COLO668 (cell line): ENCODE results near the gene SEC14L5.

Source experiments
- DNase-seq: peaks from one replicate; lab custom pipeline; 2025; ENCODE audit not compliant: unreplicated experiment; lab: John Stamatoyannopoulos, UW

SEC14L5 gene

DNA sequence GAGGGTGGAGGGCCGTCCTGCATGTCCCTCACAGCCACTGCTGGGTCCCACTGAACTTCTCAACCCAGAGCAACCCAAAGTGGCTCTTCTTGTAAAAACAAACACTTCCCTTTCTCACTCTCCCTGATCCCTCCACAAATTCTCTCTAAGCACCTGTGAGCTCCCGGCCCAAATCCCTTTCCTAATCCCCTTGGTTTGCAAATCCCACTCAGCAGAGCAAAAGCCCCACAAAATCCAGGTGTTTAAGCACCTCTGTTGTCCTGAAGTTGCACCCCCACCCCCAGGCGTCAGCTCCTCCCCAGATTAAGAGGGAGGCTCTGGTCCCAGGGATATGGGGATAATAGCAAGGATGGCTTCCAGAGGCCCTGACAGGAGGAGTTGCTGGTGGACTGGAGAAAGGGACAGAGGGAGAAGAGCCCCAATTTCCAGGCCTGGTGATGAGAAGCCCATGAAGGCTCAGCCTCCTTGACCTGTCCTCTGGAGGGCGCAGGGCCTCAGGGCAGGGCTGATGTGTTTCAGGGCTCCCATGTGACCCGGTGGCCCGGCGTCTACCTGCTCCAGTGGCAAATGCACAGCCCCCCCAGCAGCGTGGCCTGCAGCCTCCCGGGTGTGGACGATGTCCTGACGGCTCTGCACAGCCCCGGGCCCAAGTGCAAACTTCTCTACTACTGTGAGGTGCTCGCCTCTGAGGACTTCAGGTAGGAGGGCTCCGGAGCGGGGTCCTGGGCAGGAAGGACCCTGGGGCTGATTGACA is 52.6 kb downstream of the SEC14L5 start:
- DNase-seq, result no peak

- DNase-seq, result no peak
Observed at GRCh38 chr16:5011637-5012036, 53.5 kb downstream of the SEC14L5 start.

DNA sequence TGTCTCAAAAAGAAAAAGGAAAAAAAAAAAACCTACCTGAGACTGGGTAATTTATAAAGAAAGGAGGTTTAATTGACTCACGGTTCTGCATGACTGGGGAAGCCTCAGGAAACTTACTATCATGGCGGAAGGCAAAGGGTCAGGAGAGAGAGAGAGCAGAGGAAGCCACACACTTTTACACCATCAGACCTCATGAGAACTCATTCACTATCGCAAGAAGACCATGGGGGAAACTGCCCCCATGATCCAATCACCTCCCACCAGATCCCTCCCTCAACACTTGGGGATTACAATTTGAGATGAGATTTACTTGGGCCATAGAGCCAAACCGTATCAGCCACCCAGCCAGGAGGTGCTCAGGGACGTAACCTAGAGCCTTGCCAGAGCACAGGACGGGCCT is 54.8 kb downstream of the SEC14L5 start:
- DNase-seq, result no peak

- no peak for DNase-seq
Observed at GRCh38 chr16:5015351-5015750, 57.2 kb downstream of the SEC14L5 start.

GRCh38 chr16:5015887-5016286 is 57.8 kb downstream of the SEC14L5 start:
- no peak for DNase-seq

DNA sequence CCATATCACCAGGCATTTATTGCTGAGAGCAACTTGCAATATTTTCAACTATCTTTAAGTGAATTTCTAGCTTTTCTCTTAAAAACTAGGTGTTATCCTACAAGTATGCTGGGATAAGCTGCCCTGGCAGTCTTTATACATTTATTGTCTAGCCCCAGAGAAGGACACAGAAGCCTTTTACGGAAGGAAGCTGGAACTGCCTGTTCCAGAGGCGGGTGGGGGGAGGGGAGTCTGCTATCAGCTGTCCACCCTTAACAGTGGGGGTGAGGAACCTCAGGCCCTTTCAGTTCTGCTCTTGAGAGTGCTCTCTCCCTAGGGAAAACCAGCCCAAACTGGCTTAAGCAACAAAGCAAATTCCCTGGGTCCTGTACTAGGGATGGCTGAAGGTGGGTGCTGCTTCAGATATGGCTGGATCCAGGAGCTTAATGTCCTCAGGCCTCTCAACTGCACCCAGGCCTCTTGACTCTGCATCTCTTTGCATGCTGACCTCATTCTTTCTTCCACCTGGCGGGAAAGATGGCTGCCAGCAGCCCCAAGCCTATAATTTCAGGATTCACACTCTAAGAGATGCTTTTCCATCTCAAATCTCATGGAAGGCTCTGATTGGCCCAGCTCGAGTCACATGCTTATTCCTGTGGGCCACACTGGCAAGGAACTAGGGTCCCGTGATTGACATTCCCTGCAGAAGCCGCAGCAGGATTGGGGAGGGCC is 59.0 kb downstream of the SEC14L5 start:
- DNase-seq, result no peak

GRCh38 chr16:5017678-5017969 is 59.5 kb downstream of the SEC14L5 start:
- no peak for DNase-seq

GRCh38 chr16:5018793-5019192 is 60.7 kb downstream of the SEC14L5 start:
- no peak for DNase-seq

- no peak for DNase-seq
Observed at GRCh38 chr16:5019775-5020174, 61.6 kb downstream of the SEC14L5 start.

DNA sequence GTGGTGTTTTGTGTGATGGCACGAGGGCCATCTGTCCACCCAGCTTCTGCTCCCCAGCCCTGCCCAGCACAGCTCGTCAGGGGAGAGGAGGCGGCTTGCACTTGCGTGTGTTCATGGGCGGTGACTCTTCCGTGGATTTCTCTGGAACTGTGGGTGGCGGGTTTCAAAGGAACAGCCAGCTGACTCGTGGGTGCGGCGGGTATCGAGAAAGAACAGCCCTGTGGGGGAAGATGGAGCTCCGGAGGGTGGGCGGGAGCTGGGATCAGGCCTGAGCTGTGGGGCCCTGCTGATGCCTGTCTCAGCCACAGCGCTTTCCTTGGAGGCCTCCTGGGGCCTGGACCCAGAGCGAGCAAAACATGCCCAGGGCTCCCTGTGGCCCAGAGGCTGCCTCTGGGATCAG is 62.4 kb downstream of the SEC14L5 start:
- DNase-seq, result no peak

DNA sequence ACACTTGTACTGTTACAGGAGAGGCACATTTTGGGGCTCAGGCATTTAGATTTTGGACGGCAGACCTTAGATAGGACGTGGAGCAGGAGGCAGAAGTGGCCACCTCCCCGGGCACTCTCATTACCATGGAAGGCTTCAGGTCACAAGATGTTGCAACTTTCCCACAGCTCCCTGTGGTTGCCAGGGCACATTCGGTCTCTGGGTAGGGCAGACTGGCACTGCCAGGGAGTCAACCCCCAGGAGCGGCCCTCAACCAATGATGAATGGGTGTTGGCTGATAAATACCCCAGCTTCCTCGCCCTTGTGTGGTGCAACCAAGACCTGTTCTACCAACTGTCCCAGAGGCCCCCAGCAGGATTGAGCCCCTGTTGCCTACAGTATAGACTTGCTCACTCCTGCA is 64.4 kb downstream of the SEC14L5 start:
- no peak for DNase-seq

- peak; percentile 24 for DNase-seq
Observed at GRCh38 chr16:5024632-5025031, 66.5 kb downstream of the SEC14L5 start.

- peak; percentile 53 for DNase-seq
Observed at GRCh38 chr16:5025171-5025632, 67.1 kb downstream of the SEC14L5 start.

- DNase-seq, result no peak
Observed at GRCh38 chr16:5026664-5027063, 68.5 kb downstream of the SEC14L5 start.

DNA sequence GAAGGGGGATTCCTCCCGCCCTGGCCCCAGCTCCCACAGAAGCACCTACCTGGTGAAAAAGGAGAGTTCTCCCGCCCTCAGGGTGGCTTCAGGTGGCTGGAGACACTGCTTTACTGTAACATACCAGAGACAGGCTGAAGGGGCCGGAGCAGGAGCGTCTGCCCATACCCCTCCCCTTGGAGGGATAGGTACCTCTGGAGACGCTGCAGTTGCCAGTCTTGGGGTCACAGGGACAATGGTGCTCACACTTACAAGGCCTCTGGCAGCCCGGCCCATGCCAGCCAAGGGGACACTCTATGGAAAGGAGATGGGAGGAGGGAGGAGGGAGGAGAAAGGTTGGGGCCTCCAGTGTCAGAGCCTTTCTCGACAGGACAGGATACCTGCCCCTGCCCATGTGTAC is 69.0 kb downstream of the SEC14L5 start:
- no peak for DNase-seq

DNA sequence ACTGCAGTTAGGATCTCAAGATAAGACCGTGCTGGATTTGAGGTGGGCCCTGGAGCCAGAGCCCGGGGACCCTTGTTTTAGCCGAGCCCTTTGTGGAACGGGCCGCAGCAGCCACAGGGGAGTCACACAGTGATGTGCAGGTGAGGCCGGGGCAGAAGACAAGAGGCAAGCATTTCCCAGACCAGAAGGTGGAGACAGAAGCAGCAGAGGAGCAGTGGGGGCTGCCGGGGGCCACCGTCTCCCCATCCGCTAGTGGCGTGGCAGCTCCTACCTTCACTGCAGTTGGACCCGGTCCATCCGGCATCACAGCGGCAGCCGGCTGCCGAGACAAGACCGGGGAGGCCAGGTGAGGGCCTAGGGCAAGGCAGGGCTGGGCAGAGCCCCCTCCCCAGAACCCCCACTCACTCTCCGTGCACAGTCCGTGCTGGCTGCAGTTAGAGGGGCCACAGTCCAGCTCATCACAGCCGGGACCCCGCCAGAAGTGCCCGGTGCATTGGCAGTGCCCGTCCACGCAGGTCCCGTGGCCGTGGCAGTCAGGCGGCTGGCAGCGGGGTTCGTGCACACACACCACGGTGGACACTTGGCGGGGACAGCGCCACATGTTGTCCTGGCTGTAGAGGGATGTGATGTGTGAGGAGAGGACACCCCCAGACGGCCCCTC is 69.6 kb downstream of the SEC14L5 start:
- no peak for DNase-seq

GRCh38 chr16:5028950-5029475 is 70.9 kb downstream of the SEC14L5 start:
- no peak for DNase-seq

DNA sequence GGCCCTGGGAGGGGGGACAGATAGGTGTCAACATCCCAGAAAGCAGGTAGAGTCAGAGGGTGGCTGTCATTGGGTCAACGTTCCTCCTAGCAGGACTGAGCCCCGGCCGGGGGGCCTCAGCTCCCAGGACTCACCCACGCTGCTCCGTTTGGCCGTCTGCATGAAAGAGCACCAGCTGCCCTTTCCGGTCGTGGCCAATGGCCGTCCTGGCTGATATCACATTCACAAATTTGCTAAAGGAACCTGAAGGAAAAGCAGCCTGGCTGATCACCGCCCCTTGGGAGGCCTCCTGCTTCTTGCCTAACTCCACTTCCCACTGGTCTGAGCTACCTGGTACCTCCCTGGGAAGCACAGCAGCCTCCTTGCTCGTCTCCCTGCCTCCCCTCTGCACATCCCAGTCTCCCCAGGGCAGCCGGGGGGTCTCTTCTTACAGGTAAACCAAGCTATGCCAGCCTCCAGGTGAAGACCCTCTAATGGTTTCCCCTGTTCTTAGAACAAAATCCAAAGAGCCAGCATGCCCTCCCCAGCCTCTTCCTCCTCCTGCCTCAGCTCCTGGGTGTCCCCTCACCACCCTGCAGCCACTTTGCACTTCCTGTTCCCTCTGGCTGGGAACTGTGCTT is 72.2 kb downstream of the SEC14L5 start:
- no peak for DNase-seq

GRCh38 chr16:5031601-5032000 is 73.5 kb downstream of the SEC14L5 start:
- no peak for DNase-seq

DNA sequence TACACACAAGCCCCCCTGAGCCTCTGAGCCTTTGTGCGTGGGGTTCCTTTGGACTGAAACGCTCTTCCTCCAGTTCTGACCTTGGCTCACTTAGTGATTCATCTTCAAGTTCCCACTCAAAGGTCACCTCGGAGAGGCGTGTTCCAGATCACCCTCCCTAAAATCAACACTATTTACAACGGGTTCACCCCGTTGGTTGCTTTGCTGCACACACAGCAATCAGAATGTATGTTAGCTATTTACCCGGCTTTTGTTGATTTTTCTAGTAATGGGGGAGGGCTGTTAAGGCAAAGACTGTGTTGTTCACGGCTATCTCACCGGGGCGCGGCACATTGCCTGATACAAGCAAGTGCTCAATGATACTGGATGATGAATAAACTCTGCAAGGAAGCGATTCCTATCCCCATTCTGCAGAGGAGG is 74.6 kb downstream of the SEC14L5 start:
- DNase-seq, result no peak
